Large intestine (tissue), 3 donors: ENCODE measurements around the gene PRKCQ. TPM values are rescaled to one million over a fixed set of nuclear protein-coding genes. Genes with fewer than 3 reads are reported as not detected.

Experiments
- DNase-seq, 2 donors: peaks; one replicate each; pipeline versions ENCODE4 v3.0.0 to v3.0.0-alpha.2; 2013
- H3K27ac ChIP-seq: one replicate; pipeline ENCODE4 v1.5.1; 2013; ENCODE audit warnings: low read length
- H3K27me3 ChIP-seq: 2 replicates; pipeline ENCODE4 v1.6.1; 2013; ENCODE audit warnings: low read length; ENCODE audit not compliant: control insufficient read depth, insufficient read depth
- H3K36me3 ChIP-seq: 2 replicates; pipeline ENCODE4 v1.6.1; 2013; ENCODE audit warnings: low read length; ENCODE audit not compliant: control insufficient read depth, insufficient read depth
- H3K4me1 ChIP-seq: one replicate; pipeline ENCODE4 v1.6.1; 2013; ENCODE audit warnings: low read length; ENCODE audit not compliant: control insufficient read depth, insufficient read depth
- H3K4me3 ChIP-seq: one replicate; pipeline ENCODE4 v1.5.1; 2013; ENCODE audit warnings: low read length
- H3K9me3 ChIP-seq: one replicate; pipeline ENCODE4 v1.6.1; 2013; ENCODE audit warnings: mild to moderate bottlenecking, low read depth, low read length, moderate library complexity; ENCODE audit not compliant: control insufficient read depth
- whole genome bisulfite sequencing: methylation state at CpG from one replicate; pipeline ENCODE4 v1.1.5; 2013; ENCODE audit warnings: low lambda C conversion rate; ENCODE audit not compliant: insufficient coverage; 5-methylcytosine and 5-hydroxymethylcytosine counted together
- polyA plus RNA-seq: library from polyadenylated mRNA; unstranded; fragments of 120-200 nt; gene quantifications from one replicate; pipeline ENCODE4 v1.2.1, GENCODE V29; 2013

Gene PRKCQ
- polyA plus RNA-seq, 1 donor, result 3.7 TPM

GRCh38 chr10:6494442-6494819, 85.6 kb downstream of the PRKCQ start:
- Histone ChIP-seq H3K4me1 (no peaks in the 10 kb centered on the region), H3K27me3 (no peaks in the 10 kb centered on the region), H3K27ac (no peak overlapping the region), H3K4me3 (no peak overlapping the region), H3K9me3 (no peaks in the 10 kb centered on the region), H3K36me3 (peaks cover 5% of the 10 kb centered on the region)
- WGBS, result no CpG with 5 or more reads among the region's 2 CpGs
- no peak for DNase-seq

- Histone ChIP-seq H3K36me3 (peaks cover 5% of the 10 kb centered on the region), H3K27ac (no peak overlapping the region), H3K27me3 (no peaks in the 10 kb centered on the region), H3K4me1 (no peaks in the 10 kb centered on the region), H3K4me3 (no peak overlapping the region), H3K9me3 (no peaks in the 10 kb centered on the region)
- DNase-seq, result peak; percentile 34 to 63
- WGBS, result 51% methylated on average over 4 of the region's 11 CpGs
Observed at GRCh38 chr10:6493521-6494441, 86.3 kb downstream of the PRKCQ start.

GRCh38 chr10:6492896-6493295, 87.2 kb downstream of the PRKCQ start:
- H3K27me3 ChIP-seq, result no peaks in the 10 kb centered on the region
- H3K4me3 ChIP-seq, result no peak overlapping the region
- DNase-seq, result no peak
- H3K4me1 ChIP-seq, result no peaks in the 10 kb centered on the region
- H3K9me3 ChIP-seq, result no peaks in the 10 kb centered on the region
- H3K27ac ChIP-seq, result no peak overlapping the region
- peaks cover 5% of the 10 kb centered on the region for H3K36me3 ChIP-seq
- WGBS, result no CpG with 5 or more reads among the region's 10 CpGs

- 87% methylated on average over 3 of the region's 9 CpGs for WGBS
- peaks cover 3% of the 10 kb centered on the region for H3K36me3 ChIP-seq
- H3K9me3 ChIP-seq, result no peaks in the 10 kb centered on the region
- H3K4me1 ChIP-seq, result no peaks in the 10 kb centered on the region
- no peak overlapping the region for H3K4me3 ChIP-seq
- DNase-seq, result no peak
- H3K27ac ChIP-seq, result no peak overlapping the region
- H3K27me3 ChIP-seq, result no peaks in the 10 kb centered on the region
Observed at GRCh38 chr10:6491841-6492609, 88.1 kb downstream of the PRKCQ start.

GRCh38 chr10:6490614-6491013, 89.5 kb downstream of the PRKCQ start:
- DNase-seq, result no peak
- no peaks in the 10 kb centered on the region for H3K4me1 ChIP-seq
- H3K36me3 ChIP-seq, result peaks cover 3% of the 10 kb centered on the region
- no peak overlapping the region for H3K4me3 ChIP-seq
- H3K9me3 ChIP-seq, result no peaks in the 10 kb centered on the region
- H3K27me3 ChIP-seq, result no peaks in the 10 kb centered on the region
- WGBS, result 60% methylated on average over 1 of the region's 4 CpGs
- no peak overlapping the region for H3K27ac ChIP-seq

- WGBS, result 100% methylated on average over 1 of the region's 5 CpGs
- H3K27ac ChIP-seq, result no peak overlapping the region
- H3K9me3 ChIP-seq, result no peaks in the 10 kb centered on the region
- no peak overlapping the region for H3K4me3 ChIP-seq
- H3K27me3 ChIP-seq, result no peaks in the 10 kb centered on the region
- no peaks in the 10 kb centered on the region for H3K4me1 ChIP-seq
- peaks cover 7% of the 10 kb centered on the region for H3K36me3 ChIP-seq
- no peak for DNase-seq
Observed at GRCh38 chr10:6487920-6488319, 92.2 kb downstream of the PRKCQ start.

- Histone ChIP-seq H3K4me3 (no peak overlapping the region), H3K36me3 (peaks cover 4% of the 10 kb centered on the region), H3K27ac (no peak overlapping the region), H3K27me3 (no peaks in the 10 kb centered on the region), H3K4me1 (no peaks in the 10 kb centered on the region), H3K9me3 (no peaks in the 10 kb centered on the region)
- WGBS, result no CpG with 5 or more reads among the region's 6 CpGs
- DNase-seq, result no peak
Observed at GRCh38 chr10:6486309-6486708, 93.8 kb downstream of the PRKCQ start.

GRCh38 chr10:6482737-6483357, 97.2 kb downstream of the PRKCQ start:
- WGBS, result 90% methylated on average over 2 of the region's 9 CpGs

GRCh38 chr10:6478722-6479121, 101.4 kb downstream of the PRKCQ start:
- Histone ChIP-seq H3K27ac (no peak overlapping the region), H3K27me3 (no peaks in the 10 kb centered on the region), H3K9me3 (no peaks in the 10 kb centered on the region), H3K4me1 (peaks cover 3% of the 10 kb centered on the region), H3K4me3 (no peak overlapping the region), H3K36me3 (peaks cover 10% of the 10 kb centered on the region)
- DNase-seq, result no peak
- 100% methylated on average over 5 of the region's 8 CpGs for WGBS

More at GRCh38 chr10:6482737-6483357, 97.2 kb downstream of the PRKCQ start:
- Histone ChIP-seq H3K36me3 (peaks cover 10% of the 10 kb centered on the region), H3K27me3 (no peaks in the 10 kb centered on the region), H3K27ac (no peak overlapping the region), H3K4me3 (no peak overlapping the region), H3K9me3 (no peaks in the 10 kb centered on the region), H3K4me1 (no peaks in the 10 kb centered on the region)
- DNase-seq, result no peak

GRCh38 chr10:6476989-6477388, 103.1 kb downstream of the PRKCQ start:
- H3K36me3 ChIP-seq, result peaks cover 6% of the 10 kb centered on the region
- no peaks in the 10 kb centered on the region for H3K27me3 ChIP-seq
- H3K27ac ChIP-seq, result no peak overlapping the region
- no CpG with 5 or more reads among the region's 2 CpGs for whole genome bisulfite sequencing
- peaks cover 3% of the 10 kb centered on the region for H3K4me1 ChIP-seq
- H3K4me3 ChIP-seq, result no peak overlapping the region
- no peaks in the 10 kb centered on the region for H3K9me3 ChIP-seq
- DNase-seq, result no peak
